Endodermal cell (in vitro differentiated cells): Measurements from ENCODE around the gene SH2D5. TPM values are rescaled to one million over a fixed set of nuclear protein-coding genes. Genes with fewer than 3 reads are reported as not detected.

Experiments
- DNase-seq: peaks from one replicate; pipeline ENCODE4 v3.0.0-alpha.2; 2017
- H3K27ac ChIP-seq: 2 replicates; pipeline ENCODE4 v1.5.1; 2013; ENCODE audit warnings: mild to moderate bottlenecking, low read depth, low read length, moderate library complexity
- H3K27me3 ChIP-seq: 2 replicates; pipeline ENCODE4 v1.6.1; 2013; ENCODE audit warnings: mild to moderate bottlenecking, low read length, moderate library complexity; ENCODE audit not compliant: insufficient read depth, control insufficient read depth, poor library complexity, severe bottlenecking
- H3K36me3 ChIP-seq: 2 replicates; pipeline ENCODE4 v1.7.0; 2013; ENCODE audit warnings: mild to moderate bottlenecking, low read length, moderate library complexity; ENCODE audit not compliant: control insufficient read depth, insufficient read depth
- H3K4me1 ChIP-seq: one replicate; pipeline ENCODE4 v1.7.0; 2013; ENCODE audit warnings: low read length; ENCODE audit not compliant: control insufficient read depth, insufficient read depth
- H3K4me3 ChIP-seq: 2 replicates; pipeline ENCODE4 v1.5.1; 2013; ENCODE audit warnings: mild to moderate bottlenecking, low read length, moderate library complexity
- H3K9ac ChIP-seq: 2 replicates; pipeline ENCODE4 v1.6.1; 2013; ENCODE audit warnings: mild to moderate bottlenecking, low read length, moderate library complexity; ENCODE audit not compliant: poor library complexity, severe bottlenecking; ENCODE audit errors: extremely low read depth
- H3K9me3 ChIP-seq: 2 replicates; pipeline ENCODE4 v1.6.1; 2013; ENCODE audit warnings: mild to moderate bottlenecking, low read length, moderate library complexity; ENCODE audit not compliant: control insufficient read depth
- H3K27ac Mint-ChIP-seq: 2 replicates; pipeline ENCODE4 v1.8.0; 2020; ENCODE audit warnings: mixed read lengths
- H3K27me3 Mint-ChIP-seq: 2 replicates; pipeline ENCODE4 v1.8.0; 2021; ENCODE audit warnings: mild to moderate bottlenecking, mixed read lengths; ENCODE audit not compliant: insufficient read depth
- H3K36me3 Mint-ChIP-seq: 2 replicates; pipeline ENCODE4 v1.8.0; 2020; ENCODE audit warnings: low read depth, mixed read lengths
- H3K4me1 Mint-ChIP-seq: 2 replicates; pipeline ENCODE4 v1.8.0; 2020; ENCODE audit warnings: mixed read lengths
- H3K4me3 Mint-ChIP-seq: 2 replicates; pipeline ENCODE4 v1.8.0; 2020; ENCODE audit warnings: mild to moderate bottlenecking, moderate library complexity, mixed read lengths
- H3K9me3 Mint-ChIP-seq: 2 replicates; pipeline ENCODE4 v1.8.0; 2020; ENCODE audit warnings: mild to moderate bottlenecking, mixed read lengths
- WGBS, 2 experiments: methylation state at CpG; one replicate each; pipeline versions ENCODE4 v1.1.5 to v1.1.7; 2013; ENCODE audit warnings: missing lambda C conversion rate in 2 of 2, mixed read lengths in 1 of 2; ENCODE audit not compliant: insufficient coverage in 1 of 2, insufficient read length in 1 of 2; 5-methylcytosine and 5-hydroxymethylcytosine counted together
- total RNA-seq, 2 donors: library from RNA; stranded (reverse); fragmentation: NEBNext Ultra II Directional in 1 of 2; extraction: Animal tissue kit (Norgen Biotek cat#: 25700) in 1 of 2; gene quantifications; 2 replicates in 1 of 2; 3 replicates in 1 of 2; pipeline ENCODE4 v1.2.1, GENCODE V29; 2021
- TF ChIP-seq, protein P1 (sequence below): fragments of 200-600 bp; sonication (generic); conservative IDR thresholded peaks from 2 replicates; pipeline ENCODE4 v1.5.0; 2021; ENCODE audit warnings: antibody characterized with exemption, mild to moderate bottlenecking

The SH2D5 gene
- total RNA-seq, 2 donors from 2014 or later = 4.0 to 5.0 TPM

DNA sequence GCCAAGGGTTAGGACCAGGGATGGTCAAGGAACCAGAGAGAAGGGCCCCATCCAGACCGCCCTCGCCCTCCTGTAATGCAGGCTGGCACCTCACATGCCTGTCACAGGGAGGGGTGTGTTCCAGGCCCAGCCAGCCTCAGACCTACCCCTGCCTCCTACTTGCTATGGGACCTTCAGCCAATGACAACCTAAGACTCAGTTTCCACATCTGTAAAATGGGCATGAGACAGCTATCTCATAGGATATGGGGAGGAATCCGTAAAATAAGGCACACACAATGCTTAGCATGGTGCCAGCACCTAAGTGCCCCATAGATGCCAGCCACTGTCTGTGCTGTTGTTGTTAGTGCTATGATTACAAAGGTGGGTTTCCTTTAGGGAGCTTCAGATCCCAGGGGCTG is 22.6 kb downstream of the SH2D5 start:
- H3K27ac ChIP-seq = peak overlapping the region; percentile 84
- WGBS, 2 experiments = 89 to 95% methylated on average over 1 to 3 of the region's 3 CpGs

DNA sequence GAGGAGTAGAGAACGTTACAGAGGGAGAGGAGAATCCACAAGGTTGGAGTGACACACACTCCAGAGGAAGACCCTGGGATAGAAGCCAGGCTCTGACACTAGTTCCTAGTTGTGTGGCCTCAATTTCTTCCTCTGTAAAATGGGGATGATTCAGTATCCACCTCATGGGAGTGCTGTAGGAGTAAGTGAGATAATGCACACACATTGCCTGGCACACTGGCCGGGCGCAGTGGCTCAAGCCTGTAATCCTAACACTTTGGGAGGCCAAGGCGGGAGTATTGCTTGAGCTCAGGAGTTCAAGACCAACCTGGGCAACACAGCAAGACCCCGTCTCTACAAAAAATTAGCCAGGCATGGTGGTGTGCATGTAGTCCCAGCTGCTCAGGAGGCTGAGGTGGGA is 23.6 kb downstream of the SH2D5 start:
- Mint-ChIP-seq H3K36me3 (no peaks in the 10 kb centered on the region), H3K4me3 (no peak overlapping the region), H3K4me1 (no peaks in the 10 kb centered on the region), H3K27ac (no peak overlapping the region), H3K9me3 (no peaks in the 10 kb centered on the region), H3K27me3 (no peaks in the 10 kb centered on the region)
- no peak overlapping the region for H3K27ac ChIP-seq
- no peaks in the 10 kb centered on the region for H3K36me3 ChIP-seq
- DNase-seq = no peak
- H3K9me3 ChIP-seq = no peaks in the 10 kb centered on the region
- H3K27me3 ChIP-seq = no peaks in the 10 kb centered on the region
- H3K4me3 ChIP-seq = no peak overlapping the region
- H3K4me1 ChIP-seq = no peaks in the 10 kb centered on the region
- TF ChIP-seq, protein P1, sequence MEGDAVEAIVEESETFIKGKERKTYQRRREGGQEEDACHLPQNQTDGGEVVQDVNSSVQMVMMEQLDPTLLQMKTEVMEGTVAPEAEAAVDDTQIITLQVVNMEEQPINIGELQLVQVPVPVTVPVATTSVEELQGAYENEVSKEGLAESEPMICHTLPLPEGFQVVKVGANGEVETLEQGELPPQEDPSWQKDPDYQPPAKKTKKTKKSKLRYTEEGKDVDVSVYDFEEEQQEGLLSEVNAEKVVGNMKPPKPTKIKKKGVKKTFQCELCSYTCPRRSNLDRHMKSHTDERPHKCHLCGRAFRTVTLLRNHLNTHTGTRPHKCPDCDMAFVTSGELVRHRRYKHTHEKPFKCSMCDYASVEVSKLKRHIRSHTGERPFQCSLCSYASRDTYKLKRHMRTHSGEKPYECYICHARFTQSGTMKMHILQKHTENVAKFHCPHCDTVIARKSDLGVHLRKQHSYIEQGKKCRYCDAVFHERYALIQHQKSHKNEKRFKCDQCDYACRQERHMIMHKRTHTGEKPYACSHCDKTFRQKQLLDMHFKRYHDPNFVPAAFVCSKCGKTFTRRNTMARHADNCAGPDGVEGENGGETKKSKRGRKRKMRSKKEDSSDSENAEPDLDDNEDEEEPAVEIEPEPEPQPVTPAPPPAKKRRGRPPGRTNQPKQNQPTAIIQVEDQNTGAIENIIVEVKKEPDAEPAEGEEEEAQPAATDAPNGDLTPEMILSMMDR = no peak
- no peak overlapping the region for H3K9ac ChIP-seq
- 84 to 88% methylated on average over 5 of the region's 5 CpGs for WGBS, 2 experiments

More for the DNA sequence above, 22.6 kb downstream of the SH2D5 start:
- DNase-seq = no peak
- H3K9me3 Mint-ChIP-seq = no peaks in the 10 kb centered on the region
- Histone ChIP-seq H3K4me3 (no peak overlapping the region), H3K9me3 (no peaks in the 10 kb centered on the region), H3K4me1 (no peaks in the 10 kb centered on the region), H3K36me3 (no peaks in the 10 kb centered on the region), H3K27me3 (no peaks in the 10 kb centered on the region), H3K9ac (no peak overlapping the region)
- no peaks in the 10 kb centered on the region for H3K4me1 Mint-ChIP-seq
- TF ChIP-seq, protein P1 = no peak
- H3K4me3 Mint-ChIP-seq = no peak overlapping the region
- no peak overlapping the region for H3K27ac Mint-ChIP-seq
- no peaks in the 10 kb centered on the region for H3K27me3 Mint-ChIP-seq
- no peaks in the 10 kb centered on the region for H3K36me3 Mint-ChIP-seq

DNA sequence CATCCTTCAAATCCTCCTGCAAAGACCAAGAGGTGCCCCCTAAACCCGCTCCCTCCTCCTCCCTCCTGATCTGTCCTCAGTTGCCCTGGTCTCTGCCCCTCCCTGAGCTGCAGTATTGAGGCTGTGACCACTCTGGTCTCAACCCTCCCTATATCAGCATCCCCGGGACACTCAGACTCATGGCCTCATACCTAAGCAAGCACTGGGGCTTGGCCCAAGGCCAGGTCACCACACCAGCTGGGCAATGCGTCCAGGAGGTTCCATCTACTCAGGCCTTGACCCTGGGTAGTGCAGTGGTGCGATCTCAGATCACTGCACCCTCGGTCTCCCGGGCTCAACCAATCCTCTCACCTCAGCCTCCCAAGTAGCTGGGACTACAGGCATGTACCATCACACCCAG is 24.4 kb downstream of the SH2D5 start:
- Histone ChIP-seq H3K9ac (no peak overlapping the region), H3K4me3 (no peak overlapping the region), H3K27me3 (no peaks in the 10 kb centered on the region), H3K36me3 (no peaks in the 10 kb centered on the region), H3K4me1 (no peaks in the 10 kb centered on the region), H3K9me3 (no peaks in the 10 kb centered on the region), H3K27ac (no peak overlapping the region)
- TF ChIP-seq, protein P1 = no peak
- Mint-ChIP-seq H3K4me3 (no peak overlapping the region), H3K36me3 (no peaks in the 10 kb centered on the region), H3K9me3 (no peaks in the 10 kb centered on the region), H3K27me3 (no peaks in the 10 kb centered on the region), H3K4me1 (no peaks in the 10 kb centered on the region), H3K27ac (no peak overlapping the region)
- 89 to 100% methylated on average over 4 to 6 of the region's 6 CpGs for WGBS, 2 experiments
- DNase-seq = no peak
